GM19467 (cell line): Measurements from ENCODE around the gene MOB1B.

Experiments
- ATAC-seq: cut with Tn5 transposase; IDR thresholded peaks from one replicate; pipeline ENCODE4 v1.9.1; 2021; ENCODE audit warnings: mild to moderate bottlenecking, moderate library complexity; ENCODE audit not compliant: unreplicated experiment

The MOB1B gene

GRCh38 chr4:70914000-70914399 lies 11.8 kb downstream of the MOB1B start:
- ATAC-seq, result no peak

GRCh38 chr4:70914631-70915030 lies 12.5 kb downstream of the MOB1B start:
- ATAC-seq, result no peak

- ATAC-seq, result no peak
Observed at GRCh38 chr4:70915036-70915815, 13.1 kb downstream of the MOB1B start.

- no peak for ATAC-seq
Observed at GRCh38 chr4:70915874-70916559, 13.8 kb downstream of the MOB1B start.

GRCh38 chr4:70920592-70920991 lies 18.4 kb downstream of the MOB1B start:
- ATAC-seq, result no peak

- ATAC-seq, result no peak
Observed at GRCh38 chr4:70925418-70925817, 23.2 kb downstream of the MOB1B start.

GRCh38 chr4:70925899-70926635 lies 23.9 kb downstream of the MOB1B start:
- ATAC-seq, result peak; percentile 88

GRCh38 chr4:70927502-70928137 lies 25.5 kb downstream of the MOB1B start:
- ATAC-seq, result peak; percentile 31

GRCh38 chr4:70930530-70931256 lies 28.5 kb downstream of the MOB1B start:
- ATAC-seq, result no peak

GRCh38 chr4:70931347-70931746 lies 29.2 kb downstream of the MOB1B start:
- no peak for ATAC-seq

- ATAC-seq, result no peak
Observed at GRCh38 chr4:70932984-70933383, 30.8 kb downstream of the MOB1B start.

GRCh38 chr4:70935038-70935695 lies 33.0 kb downstream of the MOB1B start:
- ATAC-seq, result no peak

GRCh38 chr4:70936200-70936787 lies 34.1 kb downstream of the MOB1B start:
- ATAC-seq, result no peak

- no peak for ATAC-seq
Observed at GRCh38 chr4:70938086-70938485, 35.9 kb downstream of the MOB1B start.

GRCh38 chr4:70940134-70940533 lies 38.0 kb downstream of the MOB1B start:
- no peak for ATAC-seq

- ATAC-seq, result no peak
Observed at GRCh38 chr4:70943114-70943513, 40.9 kb downstream of the MOB1B start.

- ATAC-seq, result no peak
Observed at GRCh38 chr4:70945046-70945445, 42.9 kb downstream of the MOB1B start.

GRCh38 chr4:70945452-70946055 lies 43.4 kb downstream of the MOB1B start:
- no peak for ATAC-seq

- ATAC-seq, result no peak
Observed at GRCh38 chr4:70946939-70947338, 44.8 kb downstream of the MOB1B start.
